Psoas muscle (tissue), 8 donors: ENCODE measurements around the gene C6orf89. TPM values are rescaled to one million over a fixed set of nuclear protein-coding genes. Genes with fewer than 3 reads are reported as not detected.

Source experiments
- ATAC-seq, 4 donors: fragments of 200-7000 bp; cut with Tn5 transposase; one replicate each; pipeline ENCODE4 v1.9.1; 2020; ENCODE audit warnings: moderate library complexity in 3 of 4, mild to moderate bottlenecking in 2 of 4
- DNase-seq, 2 donors: peaks; one replicate each; pipeline ENCODE4 v3.0.0-alpha.2; 2020
- H3K27ac ChIP-seq: fragments of 200-600 bp; one replicate; pipeline ENCODE4 v1.8.0; 2022
- H3K27me3 ChIP-seq, 3 donors: fragments of 200-600 bp in 1 of 3; one replicate each; pipeline versions ENCODE4 v1.6.1 to v1.8.0; 2013 to 2022; ENCODE audit warnings: low read length in 2 of 3, mild to moderate bottlenecking in 2 of 3, moderate library complexity in 1 of 3; ENCODE audit not compliant: insufficient read depth in 3 of 3
- H3K36me3 ChIP-seq, 2 donors: fragments of 200-600 bp in 1 of 2; one replicate each; pipeline versions ENCODE4 v1.6.1 to v1.8.0; 2013 to 2022; ENCODE audit warnings: low read depth in 1 of 2, mild to moderate bottlenecking in 1 of 2, moderate library complexity in 1 of 2; ENCODE audit not compliant: insufficient read depth in 1 of 2
- H3K4me1 ChIP-seq: fragments of 200-600 bp; one replicate; pipeline ENCODE4 v1.8.0; 2022
- H3K4me3 ChIP-seq: fragments of 200-600 bp; one replicate; pipeline ENCODE4 v1.8.0; 2022; ENCODE audit warnings: mild to moderate bottlenecking
- H3K9me3 ChIP-seq: fragments of 200-600 bp; one replicate; pipeline ENCODE4 v1.8.0; 2022
- WGBS, 3 donors: extraction: QIAGEN DNeasy Blood & Tissue Kit; methylation state at CpG; one replicate each; pipeline versions ENCODE4 v1.1.6 to v1.1.7; 2013; 5-methylcytosine and 5-hydroxymethylcytosine counted together
- intact Hi-C, 2 donors: fragments of 100-400 bp; cut with DNase I; formaldehyde crosslinking; loops; one replicate each; pipeline versions ENCODE4 v1.11.0 to v1.14.2; 2022
- polyA plus RNA-seq, 3 donors: library from polyadenylated mRNA; stranded (reverse); fragments of 200-250 nt; gene quantifications; one replicate each; pipeline ENCODE4 v1.2.3, GENCODE V29; 2013
- total RNA-seq, 4 donors: library from RNA; stranded (reverse); fragmentation: NEBNext Ultra II Directional in 2 of 4; extraction: Animal tissue kit (Norgen Biotek cat#: 25700) in 2 of 4; gene quantifications; one replicate each; pipeline versions ENCODE4 v1.2.1 to v1.2.4, GENCODE V29; 2021 to 2023
- TF ChIP-seq, protein P1 (sequence below): fragments of 200-600 bp; IDR thresholded peaks from one replicate; pipeline ENCODE4 v1.8.0; 2022; ENCODE audit warnings: antibody characterized with exemption
- donor health status: healthy with polysubstance abuse.
- donor health status: DM: no; HTN: no; CAD: no; lungs with moderate emphysema.
- donor health status: Bipolar disorder and iron deficiency.
- donor health status: healthy.
- donor health status: DM: yes; HTN: yes; CAD: no.
- donor health status: DM: no; HTN: no; CAD: no.
- donor health status: DM: no; HTN: no; CAD: no.
- donor health status: DM: yes; HTN: yes; CAD: no.

Gene C6orf89
- total and polyA plus RNA-seq, 7 donors: 23.2 to 56.3 (median 49.6) TPM

DNA sequence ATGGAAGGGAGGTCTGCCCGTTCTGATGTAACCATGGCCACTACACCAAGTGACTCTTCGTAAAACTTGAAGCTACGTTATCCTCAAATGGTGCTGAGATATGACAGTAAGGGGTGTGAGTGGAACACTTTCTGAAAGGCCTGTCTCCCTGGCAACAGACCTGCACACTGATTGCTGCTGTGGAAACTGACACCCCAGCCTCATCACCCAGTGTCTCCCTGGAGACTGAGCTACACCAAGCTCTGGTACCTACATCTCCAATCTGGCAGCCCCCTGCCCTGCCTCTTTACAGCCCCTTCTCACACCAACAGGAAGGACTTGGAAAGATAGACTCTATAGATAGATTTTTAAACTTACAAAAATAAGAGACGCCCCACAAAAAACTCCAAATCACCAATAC, 82.0 kb downstream of the C6orf89 start:
- TF ChIP-seq, protein P1, sequence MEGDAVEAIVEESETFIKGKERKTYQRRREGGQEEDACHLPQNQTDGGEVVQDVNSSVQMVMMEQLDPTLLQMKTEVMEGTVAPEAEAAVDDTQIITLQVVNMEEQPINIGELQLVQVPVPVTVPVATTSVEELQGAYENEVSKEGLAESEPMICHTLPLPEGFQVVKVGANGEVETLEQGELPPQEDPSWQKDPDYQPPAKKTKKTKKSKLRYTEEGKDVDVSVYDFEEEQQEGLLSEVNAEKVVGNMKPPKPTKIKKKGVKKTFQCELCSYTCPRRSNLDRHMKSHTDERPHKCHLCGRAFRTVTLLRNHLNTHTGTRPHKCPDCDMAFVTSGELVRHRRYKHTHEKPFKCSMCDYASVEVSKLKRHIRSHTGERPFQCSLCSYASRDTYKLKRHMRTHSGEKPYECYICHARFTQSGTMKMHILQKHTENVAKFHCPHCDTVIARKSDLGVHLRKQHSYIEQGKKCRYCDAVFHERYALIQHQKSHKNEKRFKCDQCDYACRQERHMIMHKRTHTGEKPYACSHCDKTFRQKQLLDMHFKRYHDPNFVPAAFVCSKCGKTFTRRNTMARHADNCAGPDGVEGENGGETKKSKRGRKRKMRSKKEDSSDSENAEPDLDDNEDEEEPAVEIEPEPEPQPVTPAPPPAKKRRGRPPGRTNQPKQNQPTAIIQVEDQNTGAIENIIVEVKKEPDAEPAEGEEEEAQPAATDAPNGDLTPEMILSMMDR: no peak
- intact Hi-C loops: no loop called here
- Histone ChIP-seq H3K36me3 (peaks cover 14 to 70% of the 10 kb centered on the region in 2 donors), H3K27me3 (no peaks in the 10 kb centered on the region), H3K27ac (no peak overlapping the region), H3K4me3 (no peak overlapping the region), H3K9me3 (no peaks in the 10 kb centered on the region), H3K4me1 (no peaks in the 10 kb centered on the region)
- DNase-seq (no peak), ATAC-seq (no peak)
- 76 to 87% (median 77%) methylated on average over 4 of the region's 4 CpGs for WGBS, 3 donors

DNA sequence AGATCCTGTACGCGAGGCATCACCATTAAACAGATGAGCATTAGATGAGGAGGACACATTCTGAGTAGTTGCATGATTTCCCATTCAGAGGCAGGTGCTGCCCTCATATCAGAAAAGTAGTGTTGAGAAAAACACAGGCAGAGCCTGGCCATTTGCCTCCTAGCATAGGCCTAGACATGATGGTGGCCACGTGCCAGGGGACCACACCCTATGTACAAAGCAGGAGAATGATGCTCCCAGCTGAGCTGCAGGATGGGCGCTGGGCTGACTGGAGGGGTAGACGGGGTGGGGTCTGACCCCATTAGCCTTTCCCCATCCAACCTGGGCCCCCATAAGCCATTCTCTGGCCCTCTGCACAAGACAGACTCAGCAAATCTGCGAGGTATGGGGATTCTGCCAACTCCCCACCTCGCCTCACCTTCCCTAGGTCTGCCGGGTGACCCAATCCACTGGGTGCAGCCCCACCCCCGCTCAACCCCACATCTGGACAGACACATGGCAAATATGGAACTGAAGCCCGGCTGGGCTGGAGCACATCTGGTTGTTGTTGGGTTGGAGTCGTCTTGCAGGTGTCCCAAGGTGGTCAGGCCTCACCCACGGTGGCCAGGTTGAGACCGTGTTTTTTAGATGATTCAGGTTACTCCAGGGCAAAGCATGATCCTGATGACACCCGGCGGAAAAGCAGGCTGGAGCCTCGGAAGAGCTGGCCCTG, 82.7 kb downstream of the C6orf89 start:
- WGBS, 3 donors: 81 to 88% (median 84%) methylated on average over 16 of the region's 16 CpGs
- no peak overlapping the region for H3K4me3 ChIP-seq

DNA sequence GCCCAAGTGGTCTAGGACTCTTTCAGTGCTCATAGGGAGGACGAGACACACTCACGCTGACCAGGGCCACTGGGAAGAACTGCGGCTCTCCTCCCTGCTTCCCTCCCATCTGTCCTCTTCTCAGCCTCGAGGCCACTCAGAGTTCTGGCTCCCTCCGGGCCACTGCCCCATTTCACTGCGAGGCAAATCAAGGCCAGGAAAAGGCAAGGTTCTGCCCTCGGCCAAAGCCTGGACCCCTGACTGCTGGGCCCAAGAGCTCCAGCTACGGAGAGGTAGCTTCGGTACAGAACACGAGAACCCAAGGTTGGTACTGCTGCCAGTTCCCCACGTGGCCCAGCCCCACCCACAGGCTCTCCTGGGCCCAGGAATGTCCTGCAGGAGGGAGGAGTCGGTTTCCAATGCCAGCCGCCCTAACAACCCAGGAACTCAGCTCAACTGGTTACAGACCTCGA, 83.5 kb downstream of the C6orf89 start:
- TF ChIP-seq, protein P1: no peak
- Histone ChIP-seq H3K36me3 (peaks cover 14 to 85% of the 10 kb centered on the region in 2 donors), H3K4me1 (no peaks in the 10 kb centered on the region), H3K9me3 (no peaks in the 10 kb centered on the region), H3K27me3 (no peaks in the 10 kb centered on the region), H3K27ac (no peak overlapping the region), H3K4me3 (no peak overlapping the region)
- 63 to 76% (median 67%) methylated on average over 14 of the region's 14 CpGs for WGBS, 3 donors
- DNase-seq (no peak), ATAC-seq (peak in 2 of 4 donors; percentile 46 to 58)
- intact Hi-C loops: no loop called here

More for the DNA sequence above, 82.7 kb downstream of the C6orf89 start:
- TF ChIP-seq, protein P1: no peak
- Histone ChIP-seq H3K27ac (no peak overlapping the region), H3K36me3 (peaks cover 14 to 77% of the 10 kb centered on the region in 2 donors), H3K27me3 (no peaks in the 10 kb centered on the region), H3K4me1 (no peaks in the 10 kb centered on the region), H3K9me3 (no peaks in the 10 kb centered on the region)
- DNase-seq (peak; percentile 60 to 78), ATAC-seq (peak in 2 of 4 donors; percentile 31 to 40)
- intact Hi-C loops: no loop called here

- peaks cover 16 to 95% of the 10 kb centered on the region in 2 donors for H3K36me3 ChIP-seq
- TF ChIP-seq, protein P1: no peak
- H3K27ac ChIP-seq: no peak overlapping the region
- no peaks in the 10 kb centered on the region for H3K9me3 ChIP-seq
- H3K4me3 ChIP-seq: no peak overlapping the region
- 86 to 91% (median 88%) methylated on average over 17 of the region's 17 CpGs for WGBS, 3 donors
- peak in 1 of 4 donors; percentile 6 for ATAC-seq
- H3K27me3 ChIP-seq: no peaks in the 10 kb centered on the region
- DNase-seq: no peak
- intact Hi-C loops: no loop called here
- H3K4me1 ChIP-seq: no peaks in the 10 kb centered on the region
These were observed 84.5 kb downstream of the C6orf89 start for GRCh38 chr6:36969988-36970891.
